Lung microvascular endothelial cell (primary cell): ENCODE results near the gene RLBP1. TPM values are rescaled to one million over a fixed set of nuclear protein-coding genes. Genes with fewer than 3 reads are reported as not detected.
"Not testable (repeated sequence)": the region's sequence is repeated elsewhere in the genome, so short reads cannot be mapped to it uniquely, and the experiment has no call there.

Experiments
- DNase-seq, 2 donors: peaks; one replicate each; pipeline versions ENCODE4 v3.0.0 to v3.0.0-alpha.2; 2010; ENCODE audit warnings: low read depth in 2 of 2
- total RNA-seq: library from RNA; depleted of rRNA; stranded (reverse); fragments of >200 nt; gene quantifications from 2 replicates; pipeline ENCODE4 v1.2.1, GENCODE V29; 2014

Gene RLBP1
- not detected in 2 replicates for total RNA-seq

GRCh38 chr15:89221543-89221942, at the start of gene RLBP1:
Gene RLBP1, minus strand, starts transcription at chr15:89221579. Its CDS starts 2,604 bp downstream, at chr15:89218975.
- no peak for DNase-seq

DNA sequence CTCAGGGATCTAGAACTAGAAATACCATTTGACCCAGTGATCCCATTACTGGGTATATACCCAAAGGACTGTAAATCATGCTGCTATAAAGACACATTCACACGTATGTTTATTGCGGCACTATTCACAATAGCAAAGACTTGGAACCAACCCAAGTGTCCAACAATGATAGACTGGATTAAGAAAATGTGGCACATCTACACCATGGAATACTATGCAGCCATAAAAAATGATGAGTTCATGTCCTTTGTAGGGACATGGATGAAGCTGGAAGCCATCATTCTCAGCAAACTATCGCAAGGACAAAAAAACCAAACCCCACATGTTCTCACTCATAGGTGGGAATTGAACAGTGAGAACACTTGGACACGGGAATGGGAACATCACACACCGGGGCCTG, 28.8 kb upstream of the RLBP1 start:
- not testable (repeated sequence) for DNase-seq

- DNase-seq = no peak
Observed at GRCh38 chr15:89248584-89248983, 27.2 kb upstream of the RLBP1 start.

DNA sequence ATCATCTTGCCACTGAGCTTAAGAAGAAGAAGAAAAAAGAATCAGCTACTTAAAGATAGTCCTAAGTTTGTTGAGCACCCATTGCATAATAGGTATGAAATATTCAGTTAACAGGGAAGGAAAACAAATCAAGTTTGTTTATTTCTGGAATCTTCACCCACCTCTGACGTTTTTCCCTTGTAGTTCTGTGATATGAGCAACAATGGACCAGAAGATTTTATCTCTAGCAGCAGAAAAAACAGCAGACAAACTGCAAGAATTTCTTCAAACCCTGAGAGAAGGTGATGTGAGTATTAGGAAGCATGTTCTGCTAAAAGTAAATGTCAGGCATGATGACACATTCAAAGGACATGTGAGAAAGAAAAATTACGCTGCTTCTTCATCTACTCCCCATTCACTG, 26.1 kb upstream of the RLBP1 start:
- DNase-seq = peak in 1 of 2 donors; percentile 19

DNA sequence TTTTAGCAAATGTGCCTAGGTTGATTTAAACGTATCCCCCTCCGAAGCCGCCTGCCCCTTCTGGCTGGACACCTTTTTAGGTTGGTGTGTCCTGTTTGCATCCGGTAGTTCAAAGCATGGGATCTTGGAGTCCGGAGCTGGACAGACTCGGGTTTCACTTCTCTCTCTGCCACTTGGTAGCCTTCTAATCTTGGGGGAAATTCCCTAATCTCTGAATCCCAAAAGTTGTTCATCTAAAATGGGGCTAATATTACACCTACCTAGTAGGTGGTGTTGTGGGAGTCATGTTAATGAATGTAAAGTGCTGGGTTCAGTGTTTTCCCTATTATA, 23.2 kb upstream of the RLBP1 start:
- no peak for DNase-seq

DNA sequence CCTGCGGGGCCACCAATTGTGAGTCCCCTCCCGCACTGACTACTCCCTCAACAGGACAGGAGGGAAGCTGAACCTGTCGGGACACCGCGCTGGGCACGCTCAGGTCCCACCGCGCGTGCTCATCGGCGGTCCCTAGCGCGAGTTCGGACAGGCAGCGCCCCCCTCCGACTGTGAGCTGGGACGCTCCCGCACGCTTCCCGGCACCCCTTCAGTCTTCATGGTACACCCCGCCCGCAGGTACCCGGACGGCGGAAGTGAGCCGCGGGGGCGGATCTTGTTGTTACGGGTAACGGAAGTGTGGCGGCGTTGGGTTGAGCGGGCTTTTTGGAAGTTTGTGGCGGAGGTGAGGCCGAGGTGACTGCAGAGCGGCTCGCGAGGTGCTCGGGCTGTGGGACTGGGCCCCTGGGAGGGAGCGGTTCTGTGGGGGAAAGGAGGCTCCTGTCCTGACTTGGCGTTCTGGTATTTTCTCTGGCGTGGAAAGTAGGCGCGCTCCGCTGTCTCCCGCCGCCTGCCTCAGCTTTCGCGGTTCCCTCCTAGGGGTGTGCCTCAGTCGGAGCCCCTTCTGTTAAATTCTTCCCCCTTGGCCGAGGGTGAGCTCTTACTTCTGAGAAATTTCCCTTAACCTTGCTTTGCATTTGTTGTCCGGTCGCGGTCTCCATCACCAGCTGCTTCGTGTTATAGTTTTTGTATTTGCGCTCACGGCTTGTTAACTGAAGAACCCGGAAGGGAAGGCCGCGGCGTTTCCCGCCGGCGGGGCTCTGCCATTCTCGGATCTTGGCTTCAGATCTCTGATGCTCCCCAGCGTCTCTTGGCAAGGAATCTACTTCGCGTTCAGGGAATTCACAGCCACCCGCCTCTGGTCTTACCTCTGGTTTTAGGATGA, 22.6 kb upstream of the RLBP1 start, which contains the start of gene FANCI:
TSS of gene FANCI (plus strand) at position 289 of the 883 bp plus-strand sequence. CDS start 3,669 bp downstream, outside the sequence.
- DNase-seq = peak; percentile 92 to 96

DNA sequence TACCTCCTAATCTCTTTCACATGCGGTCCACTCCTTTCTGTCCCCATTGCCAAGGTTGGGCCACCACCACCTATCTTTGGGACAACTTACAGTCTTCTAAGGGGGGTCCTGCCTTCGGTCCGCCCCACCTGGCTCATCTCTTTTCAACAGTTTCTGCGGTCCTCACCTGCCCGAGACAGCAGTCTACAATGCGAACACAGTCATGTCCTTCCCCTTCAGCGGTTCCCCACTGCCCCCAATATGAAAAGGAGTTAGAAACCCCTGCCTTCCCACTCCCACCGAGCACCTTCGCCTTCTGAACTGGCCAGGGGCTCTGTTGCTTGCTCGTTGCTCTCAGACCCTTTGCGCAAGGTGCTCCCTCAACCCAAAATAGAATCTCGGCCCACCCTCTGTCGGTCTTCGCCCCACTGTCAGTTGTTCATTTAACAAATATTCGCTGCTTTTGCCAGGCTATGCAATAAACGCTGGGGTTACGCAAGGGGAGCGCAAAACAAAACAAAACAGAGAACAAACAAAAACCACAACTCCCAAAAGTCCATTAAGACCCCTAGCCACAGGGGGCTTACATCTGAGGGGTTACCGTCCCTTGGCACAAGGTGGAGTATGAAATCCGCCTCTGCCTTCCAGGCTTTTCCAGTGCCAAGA, 21.8 kb upstream of the RLBP1 start:
- DNase-seq = no peak

DNA sequence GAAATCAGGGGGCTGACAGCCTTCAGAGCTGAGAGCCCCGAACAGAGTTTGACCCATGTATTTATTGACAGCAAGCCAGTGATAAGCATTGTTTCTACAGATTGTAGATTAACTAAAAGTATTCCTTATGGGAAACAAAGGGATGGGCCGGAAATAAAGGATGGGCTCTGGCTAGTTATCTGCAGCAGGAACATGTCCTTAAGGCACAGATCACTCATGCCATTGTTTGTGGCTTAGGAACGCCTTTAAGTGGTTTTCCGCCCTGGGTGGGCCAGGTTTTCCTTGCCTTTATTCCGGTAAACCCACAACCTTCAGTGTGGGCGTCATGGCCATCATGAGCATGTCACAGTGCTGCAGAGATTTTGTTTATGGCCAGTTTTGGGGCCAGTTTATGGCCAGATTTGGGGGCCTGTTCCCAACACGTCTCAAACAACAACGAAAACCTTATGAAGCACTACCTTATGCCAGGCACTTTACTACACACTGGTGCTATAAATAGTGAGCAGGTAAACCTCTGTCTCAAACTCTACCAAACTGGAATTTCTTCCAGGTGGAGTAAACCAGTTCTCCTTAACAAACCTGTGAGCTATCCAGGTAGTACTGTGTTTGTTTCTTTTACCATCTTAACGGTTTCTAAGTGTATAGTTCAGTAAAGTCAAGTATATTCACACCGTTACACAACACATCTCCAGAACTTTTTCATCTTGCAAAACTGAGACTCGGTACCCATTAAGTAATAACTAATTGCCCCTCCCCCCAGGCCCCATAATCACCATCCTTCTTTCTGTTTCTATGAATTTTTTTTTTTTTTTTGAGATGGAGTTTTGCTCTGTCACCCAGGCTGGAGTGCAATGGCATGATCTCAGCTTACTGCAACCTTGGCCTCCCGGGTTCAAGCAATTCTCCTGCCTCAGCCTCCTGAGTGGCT, 18.8 kb upstream of the RLBP1 start:
- not testable (repeated sequence) for DNase-seq

GRCh38 chr15:89231832-89232231, 10.5 kb upstream of the RLBP1 start:
- DNase-seq = no peak

- no peak for DNase-seq
Observed at GRCh38 chr15:89230277-89230676, 8.9 kb upstream of the RLBP1 start.

DNA sequence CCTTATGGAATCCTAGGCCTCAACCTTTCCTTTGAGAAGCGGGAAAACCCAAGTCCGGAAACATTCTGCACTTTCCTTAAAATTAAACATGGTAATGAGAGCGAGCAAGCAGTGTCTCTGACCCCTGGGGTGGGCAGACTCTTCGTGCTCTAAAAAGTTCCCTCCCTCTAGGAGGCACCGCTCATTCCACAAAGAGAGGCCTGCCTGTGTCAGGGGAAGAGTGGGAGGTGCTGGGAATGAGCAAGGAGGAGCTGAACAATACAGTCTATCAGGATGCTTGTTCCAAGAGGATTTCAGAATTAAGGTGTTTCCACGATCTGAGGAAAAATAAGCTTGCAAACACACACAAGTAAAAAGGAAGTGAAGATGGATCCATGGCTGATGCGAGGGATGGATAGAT, 6.0 kb upstream of the RLBP1 start:
- DNase-seq = no peak

- no peak for DNase-seq
Observed at GRCh38 chr15:89226359-89227221, 5.2 kb upstream of the RLBP1 start.

GRCh38 chr15:89225588-89225987, 4.2 kb upstream of the RLBP1 start:
- DNase-seq = no peak

GRCh38 chr15:89218531-89218930, 2.8 kb downstream of the RLBP1 start:
- DNase-seq = no peak

DNA sequence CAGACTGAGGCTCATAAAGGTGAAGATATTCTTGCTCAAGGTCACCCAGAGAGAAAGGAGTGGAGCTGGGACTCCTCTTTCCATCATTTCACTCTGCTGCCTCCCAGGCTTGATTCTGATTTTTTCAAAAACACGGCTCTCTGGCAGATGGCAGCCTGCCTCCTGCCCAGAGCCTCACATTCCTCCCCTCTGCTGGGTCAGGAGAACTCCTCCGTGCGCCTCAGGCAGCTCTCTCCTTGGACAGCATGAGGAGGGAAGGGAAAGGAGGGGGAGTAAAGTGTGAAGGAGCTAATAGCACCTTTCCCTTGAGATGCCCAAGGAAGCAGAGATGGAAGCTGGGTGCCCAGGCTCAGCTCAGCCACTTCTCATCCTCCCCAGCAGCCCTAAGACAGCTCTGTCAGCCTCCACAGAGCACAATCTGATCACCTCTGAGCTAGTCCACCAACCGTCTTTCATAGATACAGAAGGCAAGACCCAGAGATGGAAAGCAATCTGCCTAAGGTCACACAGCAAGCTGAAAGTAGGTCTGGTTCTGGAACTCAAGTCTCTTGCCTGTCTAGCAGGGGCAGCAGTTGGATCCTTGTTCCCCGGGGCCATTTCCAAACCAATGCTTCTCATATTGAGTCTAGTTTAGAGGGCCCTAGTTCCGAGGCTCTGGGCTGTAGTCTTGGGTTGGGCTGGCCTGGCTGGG, 3.5 kb downstream of the RLBP1 start:
- DNase-seq = no peak

DNA sequence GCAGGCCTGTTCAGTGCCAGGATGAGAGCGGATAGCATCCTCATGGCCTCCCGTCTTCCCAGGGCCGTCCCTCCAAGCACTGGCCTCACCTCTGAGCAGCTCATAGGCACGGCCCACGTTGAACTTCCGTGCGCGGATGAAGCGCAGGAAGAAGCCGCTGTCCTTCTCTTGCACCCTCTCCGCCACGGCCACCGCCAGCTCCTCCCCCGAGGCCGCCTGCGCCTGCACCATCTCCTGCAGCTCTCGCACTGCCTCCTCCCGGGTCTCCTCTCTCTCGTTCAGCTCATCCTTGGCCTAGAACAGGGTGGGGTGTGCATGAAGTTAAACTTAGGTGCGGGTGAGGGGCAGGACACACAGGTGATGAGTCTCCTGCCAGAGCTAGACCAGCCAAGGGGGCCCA, 4.3 kb downstream of the RLBP1 start:
- DNase-seq = no peak

- DNase-seq = no peak
Observed at GRCh38 chr15:89215627-89216026, 5.8 kb downstream of the RLBP1 start.

DNA sequence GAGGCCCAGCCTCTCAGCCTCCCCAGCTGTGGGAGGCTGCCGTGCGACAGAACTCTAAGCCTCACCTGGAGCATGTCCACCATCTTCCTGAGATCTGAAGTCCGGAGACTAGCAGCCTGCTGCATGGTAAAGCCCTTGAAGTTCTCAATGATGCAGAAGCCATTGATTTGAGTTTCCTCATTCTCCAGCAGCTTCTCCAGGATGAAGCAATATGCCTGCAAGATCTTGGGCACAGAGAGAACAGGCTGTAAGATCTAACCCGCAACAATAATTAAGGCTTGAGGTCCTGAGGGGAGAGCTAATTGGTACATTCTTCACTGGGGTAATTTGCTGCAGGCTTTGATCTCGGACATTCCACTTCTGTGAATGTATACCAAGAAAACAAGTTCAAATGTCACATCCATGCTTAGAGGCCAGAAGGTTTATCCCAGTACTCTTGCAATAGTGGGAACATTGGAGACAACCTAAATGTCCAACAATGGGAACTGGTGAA, 9.7 kb downstream of the RLBP1 start:
- DNase-seq = no peak

DNA sequence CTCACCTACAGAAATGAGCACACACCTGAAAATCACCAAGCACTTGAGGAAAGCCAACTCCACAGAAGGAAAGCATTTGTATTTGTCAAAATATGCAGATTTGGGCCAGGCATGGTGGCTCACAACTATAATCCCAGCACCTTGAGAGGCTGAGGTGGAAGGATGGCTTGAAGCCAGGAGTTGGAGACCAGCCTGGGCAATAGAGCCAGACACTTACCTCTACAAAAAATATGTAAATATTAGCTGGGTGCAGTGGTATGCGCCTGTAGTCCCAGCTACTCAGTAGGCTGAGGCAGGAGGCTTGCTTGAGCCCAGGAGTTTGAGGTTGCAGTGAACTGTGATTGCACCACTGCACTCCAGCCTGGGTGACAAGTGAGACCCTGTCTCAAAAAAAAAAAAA, 12.3 kb downstream of the RLBP1 start:
- DNase-seq = no peak

DNA sequence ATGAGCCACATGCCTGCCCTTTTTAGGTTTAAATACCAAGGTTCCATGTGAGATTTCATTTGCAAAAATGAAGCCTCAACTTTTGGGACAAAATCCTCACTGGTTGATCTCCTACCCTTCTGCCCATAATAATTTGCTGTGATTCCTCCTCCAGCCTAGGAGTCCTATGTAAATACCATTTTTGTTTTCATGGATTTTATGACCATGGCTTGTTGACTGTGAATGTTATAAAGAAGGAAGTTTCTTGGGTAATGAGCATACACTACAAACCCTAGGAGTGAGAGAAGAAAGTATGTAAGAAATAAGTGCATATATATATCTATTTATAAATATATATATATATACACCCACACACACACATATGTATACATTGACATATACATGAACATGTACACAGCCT, 13.1 kb downstream of the RLBP1 start:
- no peak for DNase-seq
